DMS53 treated with DMSO at 0.1 percent for 48 hours (cell line): ENCODE measurements around the gene RBBP8NL.

Experiments used
- DNase-seq: peaks from one replicate; lab custom pipeline; 2025; ENCODE audit not compliant: unreplicated experiment; lab: John Stamatoyannopoulos, UW

Gene RBBP8NL, protein sequence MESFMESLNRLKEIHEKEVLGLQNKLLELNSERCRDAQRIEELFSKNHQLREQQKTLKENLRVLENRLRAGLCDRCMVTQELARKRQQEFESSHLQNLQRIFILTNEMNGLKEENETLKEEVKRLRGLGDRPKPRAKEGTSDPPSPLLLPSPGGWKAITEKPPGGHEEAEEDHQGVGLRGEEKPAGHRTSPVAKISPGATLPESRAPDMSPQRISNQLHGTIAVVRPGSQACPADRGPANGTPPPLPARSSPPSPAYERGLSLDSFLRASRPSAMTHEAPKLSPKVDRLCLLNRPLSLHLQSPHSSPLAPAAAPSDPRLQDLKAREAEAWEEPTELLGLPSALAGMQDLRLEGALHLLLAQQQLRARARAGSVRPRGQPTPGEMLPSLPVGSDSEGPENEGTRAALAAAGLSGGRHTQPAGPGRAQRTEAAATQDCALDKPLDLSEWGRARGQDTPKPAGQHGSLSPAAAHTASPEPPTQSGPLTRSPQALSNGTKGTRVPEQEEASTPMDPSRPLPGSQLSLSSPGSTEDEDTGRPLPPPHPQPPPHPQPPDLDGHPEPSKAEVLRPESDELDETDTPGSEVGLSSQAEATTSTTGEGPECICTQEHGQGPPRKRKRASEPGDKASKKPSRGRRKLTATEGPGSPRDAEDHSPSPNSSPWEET

DNA sequence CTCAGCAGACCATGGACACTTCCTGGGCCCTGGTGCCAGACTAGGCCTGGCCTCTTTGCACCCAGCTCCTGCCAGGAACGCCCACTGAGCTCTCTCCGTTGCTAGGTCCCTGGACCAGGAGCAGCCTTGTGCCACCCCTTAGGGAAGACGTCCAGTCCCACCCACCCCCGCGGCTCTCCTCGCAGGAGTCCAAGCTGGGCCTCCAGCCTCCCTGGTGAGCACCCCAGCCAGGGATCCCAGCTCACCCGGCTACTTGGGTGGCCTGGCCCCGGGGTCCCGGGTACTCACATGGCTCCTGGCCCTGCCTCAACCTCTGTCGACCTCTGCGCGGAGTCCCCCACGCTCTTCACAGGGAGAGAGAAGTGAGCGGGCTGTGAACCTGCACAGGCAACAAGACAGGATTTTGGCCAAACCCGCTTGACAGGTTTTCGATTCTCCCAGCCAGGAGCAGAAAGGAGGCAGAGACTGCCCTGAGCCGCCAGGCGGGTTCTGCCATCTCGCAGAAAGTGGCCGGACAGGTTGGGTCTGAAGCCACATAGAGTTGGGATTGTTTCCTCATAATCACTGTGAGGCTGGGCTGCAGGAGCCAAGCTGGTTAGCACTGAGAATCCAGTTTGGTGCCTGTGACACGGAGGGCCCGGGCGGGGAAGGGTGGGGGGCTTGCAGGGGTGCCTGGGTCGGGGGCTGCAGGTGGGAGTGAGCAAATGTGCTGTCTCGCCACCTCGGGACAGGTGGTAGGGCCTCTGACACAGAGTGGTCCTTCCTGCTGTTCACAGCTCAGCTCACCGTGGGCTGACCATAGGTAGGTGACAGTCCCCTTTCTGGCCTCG, at the start of gene RBBP8NL:
RBBP8NL (minus strand) TSS at position 368 of the 830 bp plus-strand sequence. CDS start 7,892 bp downstream, outside the sequence.
- peak; percentile 96 for DNase-seq

GRCh38 chr20:62476056-62476838, 48.9 kb upstream of the RBBP8NL start:
- no peak for DNase-seq

DNA sequence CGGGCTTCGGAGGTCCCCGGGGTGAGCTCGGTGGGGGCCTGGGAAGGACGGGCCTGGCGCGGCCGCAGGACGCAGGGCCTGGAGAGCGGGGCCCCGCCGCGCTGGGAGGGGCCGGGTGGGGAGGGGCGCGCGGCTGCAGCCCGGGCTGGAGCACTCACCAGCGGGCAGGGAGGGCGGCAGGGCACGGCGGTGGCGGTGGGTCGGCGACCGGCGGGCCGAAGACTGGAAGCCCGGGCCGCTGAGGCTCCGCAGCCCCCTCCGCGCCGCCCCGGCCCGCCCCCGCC, 48.4 kb upstream of the RBBP8NL start, which contains the start of gene GATA5:
GATA5 (minus strand) TSS at position 224 of the 284 bp plus-strand sequence. CDS start 474 bp downstream, outside the sequence.
- no peak for DNase-seq

DNA sequence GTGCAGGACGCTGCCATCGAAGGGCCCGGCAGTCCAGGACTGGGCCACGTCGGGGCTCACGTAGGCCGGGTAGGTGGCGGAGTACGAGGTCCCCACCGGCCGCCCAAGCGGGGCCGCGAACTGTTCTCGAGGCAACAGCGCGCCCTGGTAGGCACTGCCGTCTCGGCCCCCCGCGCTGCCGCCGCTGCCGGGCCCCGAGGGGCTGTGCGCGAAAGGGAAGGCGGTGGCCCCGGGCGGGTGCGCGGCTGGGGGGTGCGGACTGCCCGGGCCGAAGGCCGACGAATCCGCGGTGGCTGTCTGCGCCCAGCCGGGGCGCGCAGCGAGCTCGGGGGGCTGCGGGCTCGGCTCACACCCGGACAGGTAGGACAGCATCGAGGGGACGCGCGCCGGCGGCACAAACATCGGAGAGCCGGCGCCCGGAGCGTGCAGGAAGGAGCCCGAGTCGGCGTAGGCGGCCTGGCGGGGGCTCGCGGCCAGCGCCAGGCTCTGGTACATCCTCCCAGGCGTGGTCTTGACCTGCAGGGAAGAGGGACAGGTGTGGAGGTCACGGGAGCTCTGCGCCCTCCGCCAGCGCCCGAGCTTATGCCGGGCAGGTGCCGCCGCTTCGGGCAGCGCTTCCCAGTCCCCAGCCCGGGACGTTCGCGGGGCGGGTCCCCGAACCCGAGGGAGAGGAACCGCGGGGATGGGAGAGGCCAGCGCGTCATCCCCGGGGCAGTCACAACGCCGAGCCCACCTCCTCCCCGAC, 47.9 kb upstream of the RBBP8NL start:
- DNase-seq, result no peak

GRCh38 chr20:62474604-62475026, 47.3 kb upstream of the RBBP8NL start:
- DNase-seq, result no peak

DNA sequence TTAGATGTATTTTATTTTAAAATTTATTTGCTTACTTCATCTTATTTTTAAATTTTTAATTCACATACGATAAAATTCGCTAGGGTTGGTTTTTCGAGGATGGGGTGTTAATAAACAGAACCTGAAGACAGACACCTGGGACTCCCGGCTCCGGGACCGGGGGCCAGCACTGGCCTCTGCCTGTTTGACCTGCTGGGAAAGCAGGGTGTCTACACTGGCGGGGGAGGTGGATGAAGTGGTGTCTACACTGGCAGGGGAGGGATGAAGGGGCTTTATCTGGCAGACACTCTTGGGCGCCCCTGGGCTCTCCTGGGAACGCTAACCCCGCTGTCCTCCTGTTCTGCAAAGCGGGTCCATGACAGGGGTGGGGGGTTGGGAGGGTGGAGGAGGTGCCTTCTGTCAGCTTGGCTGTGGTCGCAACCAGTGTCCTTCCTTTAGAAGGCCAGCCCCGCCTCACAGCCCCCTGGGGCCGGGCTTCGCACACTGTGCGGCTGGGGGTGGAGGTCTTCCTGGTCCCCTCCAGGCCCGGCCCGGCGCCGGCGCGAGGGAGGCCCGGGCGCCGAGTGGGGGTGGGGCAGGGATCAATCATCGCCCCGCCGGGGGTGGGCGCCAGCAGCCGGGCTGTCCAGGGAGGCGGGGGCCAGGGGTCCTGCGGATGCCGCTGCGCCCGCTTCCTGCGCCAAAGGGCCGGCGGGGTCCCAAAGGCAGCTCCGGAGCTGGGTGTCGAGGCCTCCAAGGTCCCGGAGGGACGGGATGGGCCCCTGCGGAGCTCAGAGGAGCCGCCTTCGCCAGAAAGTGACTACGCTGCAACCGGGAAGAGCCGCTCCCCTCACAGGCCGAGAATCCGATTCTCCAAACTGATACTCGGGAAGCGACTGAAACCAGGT, 46.6 kb upstream of the RBBP8NL start:
- no peak for DNase-seq

DNA sequence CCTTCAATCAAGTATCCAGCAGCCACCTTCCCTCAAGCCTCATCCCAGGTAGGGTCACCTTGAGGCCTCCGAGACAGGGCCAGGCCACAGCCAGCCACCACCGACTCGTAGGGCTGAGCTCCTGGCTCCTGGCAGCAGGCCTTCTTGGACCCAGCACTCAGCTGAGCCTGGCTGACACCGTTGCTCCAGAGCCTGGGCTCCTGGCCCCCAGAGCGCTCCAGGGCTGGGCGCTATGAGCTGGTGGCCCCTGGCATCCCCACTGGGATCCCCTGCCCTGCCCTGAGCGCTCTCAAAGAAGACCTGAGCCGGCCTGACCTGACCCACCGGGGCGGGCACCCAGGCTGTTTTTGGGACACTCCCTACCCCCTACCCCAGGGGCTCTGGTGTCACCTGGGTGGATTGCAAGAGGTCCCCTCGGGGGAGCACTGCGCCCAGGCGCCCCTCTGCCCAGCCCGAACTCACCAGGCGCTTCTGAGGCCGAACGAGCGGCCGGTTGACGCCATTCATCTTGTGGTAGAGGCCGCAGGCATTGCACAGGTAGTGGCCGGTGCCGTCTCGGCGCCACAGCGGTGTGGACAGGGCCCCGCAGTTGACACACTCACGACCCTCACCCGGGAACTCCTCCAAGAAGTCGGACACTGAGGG, 45.7 kb upstream of the RBBP8NL start:
- DNase-seq, result no peak

- no peak for DNase-seq
Measured at GRCh38 chr20:62472138-62472940, 45.0 kb upstream of the RBBP8NL start.

- no peak for DNase-seq
Measured at GRCh38 chr20:62470459-62470858, 43.1 kb upstream of the RBBP8NL start.

DNA sequence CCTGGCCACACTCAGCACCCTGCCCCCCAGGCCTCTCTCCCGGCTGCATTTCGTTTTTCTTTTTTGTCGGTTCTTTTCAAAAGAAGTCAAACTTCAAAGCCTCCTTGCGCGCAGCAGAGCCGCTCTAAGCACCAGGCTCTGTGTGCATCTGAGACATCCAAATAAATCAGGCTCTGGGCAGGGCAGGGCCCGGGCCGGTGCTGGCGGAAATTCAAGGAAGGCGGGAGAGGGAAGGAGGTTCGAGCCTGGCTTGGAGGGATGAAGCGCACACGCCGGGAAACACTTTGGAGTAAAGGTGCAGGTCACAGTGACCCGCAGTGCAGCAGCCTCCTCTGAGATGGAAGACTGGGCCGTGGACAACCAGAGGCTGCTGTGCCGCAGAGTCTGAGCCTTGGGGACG, 42.7 kb upstream of the RBBP8NL start:
- DNase-seq, result no peak

DNA sequence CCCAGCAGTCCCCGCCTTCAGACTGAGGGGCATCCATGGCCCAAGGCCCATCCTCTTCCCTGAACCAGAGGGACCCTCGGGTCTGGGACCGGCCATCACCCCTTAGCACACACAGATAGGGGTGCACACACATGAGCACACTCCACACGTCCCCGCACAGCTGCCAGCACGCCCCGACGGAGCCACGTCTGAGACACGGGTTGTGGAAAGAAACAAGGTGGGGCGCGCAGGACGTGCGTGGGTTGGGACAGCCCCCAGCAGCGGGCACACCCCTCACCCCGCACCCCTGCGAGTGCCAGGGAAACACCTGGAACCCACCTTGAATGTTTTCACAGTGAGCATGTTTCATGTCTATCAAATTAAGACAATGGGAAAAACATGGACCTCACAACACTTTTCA, 42.0 kb upstream of the RBBP8NL start:
- DNase-seq, result no peak

DNA sequence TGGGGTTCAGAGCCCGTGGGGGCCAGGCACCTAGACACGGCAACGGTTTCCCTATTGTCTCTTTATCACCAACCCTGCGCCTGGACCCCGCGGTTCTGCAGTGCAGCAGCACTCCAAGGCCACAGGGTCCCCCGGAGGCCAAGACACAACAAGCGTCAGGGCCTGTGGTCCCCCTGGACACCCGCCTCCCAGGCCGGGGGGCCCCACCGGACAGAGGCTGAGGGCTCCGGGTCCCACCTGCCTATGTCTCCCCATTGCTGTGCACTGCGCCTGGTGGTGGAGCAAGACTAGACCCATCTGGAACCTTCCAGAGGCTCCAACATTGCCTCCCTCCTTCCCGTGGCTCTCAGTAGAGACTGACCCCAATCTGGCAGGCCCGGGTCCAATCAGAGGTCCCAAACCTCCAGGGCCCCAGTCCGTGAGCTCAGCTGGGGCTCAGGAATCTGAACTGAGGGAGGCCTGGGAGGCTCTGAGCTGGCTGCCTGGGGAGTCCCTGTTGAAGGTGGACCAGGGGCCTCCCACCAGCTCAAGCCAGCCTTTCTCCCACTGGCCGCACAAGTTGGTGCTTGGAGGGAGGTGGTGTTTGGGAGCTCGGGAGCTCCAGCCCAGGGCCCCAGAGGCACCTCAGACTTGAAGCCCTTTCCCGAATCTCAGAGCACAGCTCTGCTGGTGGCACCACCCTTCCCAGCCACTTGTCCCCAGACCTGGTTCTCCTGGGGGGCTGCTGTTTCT, 39.6 kb upstream of the RBBP8NL start:
- DNase-seq, result no peak

DNA sequence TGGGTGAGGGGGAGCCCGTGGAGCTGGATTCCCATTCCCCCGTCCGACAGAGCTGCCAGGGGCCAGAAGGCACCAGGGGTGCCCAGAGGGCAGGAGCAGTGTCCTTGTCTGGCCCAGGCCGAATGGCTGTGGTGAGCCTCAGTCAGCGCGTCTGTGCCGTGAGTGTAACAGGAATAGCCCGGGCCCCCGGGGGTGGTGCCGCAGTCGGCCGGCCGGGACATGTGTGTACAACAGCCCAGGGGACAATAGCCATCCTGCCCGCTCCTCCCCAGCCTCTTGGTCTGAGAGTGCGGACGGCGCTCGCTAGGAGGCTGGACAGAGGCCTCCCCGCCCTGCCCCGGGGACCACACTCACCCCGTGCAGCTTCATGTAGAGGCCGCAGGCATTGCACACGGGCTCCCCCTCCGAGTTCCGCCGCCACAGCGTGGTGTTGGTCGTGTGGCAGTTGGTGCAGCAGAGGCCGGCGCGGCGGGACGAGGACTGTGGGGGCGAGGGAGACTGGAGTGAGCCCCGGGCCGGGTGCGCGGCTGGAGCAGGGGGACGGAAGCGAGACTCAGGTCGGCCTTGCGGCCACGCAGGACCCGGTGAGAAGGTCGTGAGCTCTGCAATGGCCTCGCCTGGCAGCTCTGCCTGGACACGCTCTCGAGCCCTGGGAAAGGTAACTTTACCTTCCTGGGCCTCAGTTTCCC, 38.9 kb upstream of the RBBP8NL start:
- DNase-seq, result no peak

DNA sequence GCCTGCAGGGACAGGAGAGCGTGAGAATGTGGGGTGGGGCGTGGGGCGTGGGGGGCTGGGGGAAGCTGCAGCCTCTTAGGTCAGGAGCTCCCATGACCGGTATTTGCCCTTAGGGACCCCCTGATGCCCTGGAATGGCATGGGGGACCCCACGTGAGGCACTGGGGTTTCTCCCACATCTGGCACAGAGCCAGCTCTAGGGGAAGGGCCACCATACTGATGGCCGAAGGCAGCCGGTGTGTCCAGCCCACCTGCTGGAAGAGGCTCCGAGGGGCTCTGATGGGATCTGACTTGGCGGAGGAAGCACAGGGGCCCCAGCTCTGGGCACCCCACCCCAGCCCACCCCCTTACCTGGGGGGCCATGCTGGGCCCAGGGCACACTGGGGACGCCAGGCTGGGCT, 37.7 kb upstream of the RBBP8NL start:
- no peak for DNase-seq

DNA sequence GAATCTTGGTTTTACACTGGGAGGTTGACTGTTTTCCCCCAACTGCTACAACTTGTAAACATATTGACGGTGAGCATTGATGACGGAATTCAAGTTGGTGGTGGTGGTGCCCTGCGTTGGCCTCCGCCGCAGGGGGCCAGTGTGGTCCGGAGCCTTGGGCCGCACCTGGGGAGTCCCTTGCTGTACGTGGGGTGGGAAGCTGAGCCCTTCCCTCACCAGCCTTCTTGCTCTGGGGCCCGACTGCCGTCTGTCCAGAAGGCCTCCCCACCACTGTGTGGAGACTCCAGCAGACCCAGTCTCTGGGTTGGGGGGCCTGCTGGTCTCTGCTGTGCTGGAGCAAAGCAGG, 37.1 kb upstream of the RBBP8NL start:
- DNase-seq, result no peak

- DNase-seq, result no peak
Measured at GRCh38 chr20:62463651-62464424, 36.5 kb upstream of the RBBP8NL start.
